BJ (cell line): ENCODE measurements around the gene KCNQ5. TPM values are rescaled to one million over a fixed set of nuclear protein-coding genes. Genes with fewer than 3 reads are reported as not detected.
A peak's percentile ranks its signal among the peaks of the same experiment; 100 is the strongest.
"Not testable (repeated sequence)": the region's sequence is repeated elsewhere in the genome, so short reads cannot be mapped to it uniquely, and the experiment has no call there.

Experiments used
- CTCF ChIA-PET: fragments of 350-600 bp; formaldehyde crosslinking; extraction: SDS; loops from one replicate; lab custom pipeline; 2021; ENCODE audit warnings: antibody characterized with exemption, inconsistent platforms; lab: Yijun Ruan, JAX
- POLR2A ChIA-PET: fragments of 300-600 bp; sonication (Branson Sonifier 250); formaldehyde crosslinking; extraction: SDS; loops from one replicate; lab custom pipeline; 2021; ENCODE audit warnings: antibody characterized with exemption; lab: Charles Lee
- DNase-seq: peaks from one replicate; pipeline ENCODE4 v3.0.0-alpha.2; 2011; ENCODE audit warnings: low read depth
- H3K27me3 ChIP-seq: 2 replicates; pipeline ENCODE4 v1.6.0; 2011; ENCODE audit warnings: low read length; ENCODE audit not compliant: control insufficient read depth, insufficient read depth
- H3K36me3 ChIP-seq: 2 replicates; pipeline ENCODE4 v1.5.1; 2011; ENCODE audit warnings: low read length; ENCODE audit not compliant: control insufficient read depth, insufficient read depth
- H3K4me3 ChIP-seq: 2 replicates; pipeline ENCODE4 v1.5.1; 2011; ENCODE audit warnings: low read depth, mild to moderate bottlenecking, control low read depth, low read length
- polyA plus RNA-seq: library from polyadenylated mRNA; depleted of rRNA; stranded (reverse); fragments of >200 nt; gene quantifications from 2 replicates; pipeline ENCODE4 v1.2.3, GENCODE V29; 2011
- TF ChIP-seq, protein P1 (sequence below): IDR thresholded peaks from 2 replicates; pipeline ENCODE4 v1.5.1; 2011; ENCODE audit warnings: low read depth, mild to moderate bottlenecking, control low read depth, inconsistent platforms, low read length, moderate library complexity; ENCODE audit not compliant: insufficient read depth

The KCNQ5 gene
- polyA plus RNA-seq, 1 experiment, result 1.4 TPM

DNA sequence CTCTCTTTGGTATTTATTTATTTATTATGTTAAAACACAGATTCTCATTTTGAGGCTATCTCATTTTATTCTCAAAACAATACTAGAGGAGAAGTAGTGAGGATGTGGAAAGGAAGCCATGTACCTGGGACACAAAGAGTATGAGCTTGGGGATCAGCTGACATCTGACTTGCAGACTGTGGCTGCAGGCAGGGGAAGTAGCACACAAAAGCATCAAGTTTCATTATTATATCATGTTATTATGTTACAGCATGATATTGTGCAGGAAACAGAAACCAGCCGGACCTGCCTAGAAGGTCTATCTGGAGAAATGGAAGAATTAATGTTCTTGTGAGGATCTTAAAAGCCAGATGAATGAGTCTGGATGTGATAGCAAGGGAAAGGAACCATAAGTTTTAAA, 355.2 kb downstream of the KCNQ5 start:
- H3K36me3 ChIP-seq, result no peaks in the 10 kb centered on the region
- DNase-seq, result no peak
- ChIA-PET CTCF (no interaction called here), POLR2A (no interaction called here)
- TF ChIP-seq, protein P1, sequence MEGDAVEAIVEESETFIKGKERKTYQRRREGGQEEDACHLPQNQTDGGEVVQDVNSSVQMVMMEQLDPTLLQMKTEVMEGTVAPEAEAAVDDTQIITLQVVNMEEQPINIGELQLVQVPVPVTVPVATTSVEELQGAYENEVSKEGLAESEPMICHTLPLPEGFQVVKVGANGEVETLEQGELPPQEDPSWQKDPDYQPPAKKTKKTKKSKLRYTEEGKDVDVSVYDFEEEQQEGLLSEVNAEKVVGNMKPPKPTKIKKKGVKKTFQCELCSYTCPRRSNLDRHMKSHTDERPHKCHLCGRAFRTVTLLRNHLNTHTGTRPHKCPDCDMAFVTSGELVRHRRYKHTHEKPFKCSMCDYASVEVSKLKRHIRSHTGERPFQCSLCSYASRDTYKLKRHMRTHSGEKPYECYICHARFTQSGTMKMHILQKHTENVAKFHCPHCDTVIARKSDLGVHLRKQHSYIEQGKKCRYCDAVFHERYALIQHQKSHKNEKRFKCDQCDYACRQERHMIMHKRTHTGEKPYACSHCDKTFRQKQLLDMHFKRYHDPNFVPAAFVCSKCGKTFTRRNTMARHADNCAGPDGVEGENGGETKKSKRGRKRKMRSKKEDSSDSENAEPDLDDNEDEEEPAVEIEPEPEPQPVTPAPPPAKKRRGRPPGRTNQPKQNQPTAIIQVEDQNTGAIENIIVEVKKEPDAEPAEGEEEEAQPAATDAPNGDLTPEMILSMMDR, result no peak
- H3K27me3 ChIP-seq, result no peaks in the 10 kb centered on the region
- H3K4me3 ChIP-seq, result no peak overlapping the region

DNA sequence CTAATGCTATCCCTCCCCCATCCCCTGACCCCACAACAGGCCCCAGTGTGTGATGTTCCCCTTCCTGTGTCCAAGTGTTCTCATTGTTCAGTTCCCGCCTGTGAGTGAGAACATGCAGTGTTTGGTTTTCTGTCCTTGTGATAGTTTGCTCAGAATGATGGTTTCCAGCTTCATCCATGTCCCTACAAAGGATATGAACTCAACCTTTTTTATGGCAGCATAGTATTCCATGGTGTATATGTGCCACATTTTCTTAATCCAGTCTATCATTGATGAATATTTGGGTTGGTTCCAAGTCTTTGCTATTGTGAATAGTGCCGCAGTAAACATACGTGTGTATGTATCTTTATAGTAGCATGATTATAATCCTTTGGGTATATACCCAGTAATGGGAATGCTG, 356.9 kb downstream of the KCNQ5 start:
- H3K27me3 ChIP-seq, DNase-seq, H3K4me3 ChIP-seq, CTCF ChIA-PET, POLR2A ChIA-PET, H3K36me3 ChIP-seq: not testable (repeated sequence)

DNA sequence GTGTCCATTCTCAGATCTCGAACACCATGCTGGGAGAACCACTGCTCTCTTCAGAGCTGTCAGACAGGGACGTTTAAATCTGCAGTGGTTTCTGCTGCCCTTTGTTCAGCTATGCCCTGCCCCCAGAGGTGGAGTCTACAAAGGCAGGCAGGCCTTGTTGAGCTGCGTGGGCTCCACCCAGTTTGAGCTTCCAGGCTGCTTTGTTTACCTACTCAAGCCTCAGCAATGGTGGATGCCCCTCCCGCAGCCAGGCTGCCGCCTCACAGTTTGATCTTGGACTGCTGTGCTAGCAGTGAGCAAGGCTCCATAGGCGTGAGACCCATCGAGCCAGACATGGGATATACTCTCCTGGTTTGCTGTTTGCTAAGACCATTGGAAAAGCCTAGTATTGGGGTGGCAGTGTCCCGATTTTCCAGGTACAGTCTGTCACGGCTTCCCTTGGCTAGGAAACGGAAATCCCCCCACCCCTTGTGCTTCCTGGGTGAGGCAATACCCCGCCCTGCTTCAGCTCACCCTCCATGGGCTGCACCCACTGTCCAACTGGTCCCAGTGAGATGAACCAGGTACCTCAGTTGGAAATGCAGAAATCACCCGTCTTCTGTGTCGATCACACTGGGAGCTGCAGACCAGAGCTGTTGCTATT, 362.4 kb downstream of the KCNQ5 start:
- H3K4me3 ChIP-seq, POLR2A ChIA-PET, CTCF ChIA-PET, H3K36me3 ChIP-seq, DNase-seq, H3K27me3 ChIP-seq: not testable (repeated sequence)

DNA sequence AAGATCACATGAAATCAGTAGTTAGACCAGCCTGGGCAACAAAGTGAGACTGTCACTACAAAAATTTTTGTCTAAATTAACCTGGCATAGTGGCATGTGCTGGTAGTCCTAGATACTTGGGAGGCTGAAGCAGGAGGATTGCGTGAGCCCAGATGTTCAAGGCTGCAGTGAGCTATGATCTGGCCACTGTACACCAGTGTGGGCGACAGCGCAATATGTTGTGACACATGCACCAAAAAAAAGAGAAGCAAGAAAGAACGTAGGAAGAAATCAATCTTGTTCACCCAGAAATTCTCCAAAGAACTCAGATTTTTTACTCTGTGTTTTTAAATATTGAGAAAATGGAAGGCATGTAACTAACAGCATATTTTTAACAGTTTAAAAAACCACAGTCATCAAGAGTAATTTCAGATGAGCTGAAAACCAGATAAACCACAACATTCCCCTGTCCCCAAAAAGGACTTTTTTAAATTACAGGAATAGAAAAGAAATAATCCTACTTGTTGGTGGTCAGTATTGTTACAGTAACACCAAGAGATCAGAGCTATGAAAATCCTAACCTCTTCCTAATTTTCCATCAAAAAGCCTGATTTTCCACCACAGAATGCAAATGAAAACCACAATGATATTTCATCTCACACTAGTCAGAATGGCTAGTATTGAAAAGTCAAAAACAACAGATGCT, 363.3 kb downstream of the KCNQ5 start:
- ChIA-PET CTCF (interaction anchor here (0.7 kb wide), 2 partner anchors 9 to 374 kb away, joined by 3 to 4 read pairs; no protein-coding TSS in a partner anchor), POLR2A (interaction anchor here (0.6 kb wide), 1 partner anchor 13 kb away, joined by 6 read pairs; no protein-coding TSS in a partner anchor)
- TF ChIP-seq, protein P1, result no peak
- H3K36me3 ChIP-seq, result no peaks in the 10 kb centered on the region
- no peak overlapping the region for H3K4me3 ChIP-seq
- peak; percentile 32 for DNase-seq
- no peaks in the 10 kb centered on the region for H3K27me3 ChIP-seq

DNA sequence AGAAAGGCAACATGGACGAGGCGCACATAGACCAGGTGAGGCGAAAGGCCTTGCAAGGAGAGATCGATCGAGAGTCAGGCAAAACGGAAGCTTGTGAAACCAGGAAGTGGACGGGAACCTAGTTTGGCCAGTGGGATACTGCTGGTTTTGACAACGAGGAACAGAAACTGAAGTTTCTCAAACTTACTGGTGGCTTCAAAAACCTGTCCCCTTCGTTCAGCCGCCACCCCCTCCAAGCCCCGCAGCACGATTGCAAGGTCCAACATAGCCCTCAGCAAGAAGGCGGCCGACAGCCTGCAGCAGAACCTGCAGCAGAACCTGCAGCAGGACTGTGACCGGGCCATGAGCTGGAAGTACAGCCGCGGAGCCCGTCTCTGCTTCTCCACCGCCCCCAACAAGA, 365.4 kb downstream of the KCNQ5 start:
- Histone ChIP-seq H3K36me3 (no peaks in the 10 kb centered on the region), H3K27me3 (no peaks in the 10 kb centered on the region), H3K4me3 (no peak overlapping the region)
- DNase-seq, result no peak
- ChIA-PET POLR2A (no interaction called here), CTCF (no interaction called here)
- TF ChIP-seq, protein P1, result no peak

DNA sequence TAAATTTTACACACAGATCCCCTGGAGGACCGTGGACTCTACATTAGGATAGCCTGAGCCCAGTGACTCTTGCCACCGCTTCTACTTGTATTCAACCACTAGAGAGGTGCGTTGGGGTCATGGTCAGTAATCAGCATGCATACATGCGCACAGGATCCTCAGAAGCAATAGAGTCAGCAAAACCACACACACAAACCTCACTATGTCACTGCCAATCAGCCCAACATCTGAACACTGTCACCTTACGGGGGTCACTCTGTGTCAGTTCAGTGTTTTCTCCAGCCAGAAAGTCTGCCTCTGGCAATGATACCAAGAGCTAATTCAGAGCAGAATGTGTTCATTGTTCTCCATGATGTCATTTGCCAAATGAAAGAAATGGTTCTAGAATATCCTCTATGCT, 378.1 kb downstream of the KCNQ5 start:
- CTCF ChIA-PET, result no interaction called here
- no peak overlapping the region for H3K4me3 ChIP-seq
- POLR2A ChIA-PET, result no interaction called here
- TF ChIP-seq, protein P1, result no peak
- no peaks in the 10 kb centered on the region for H3K27me3 ChIP-seq
- DNase-seq, result no peak
- no peaks in the 10 kb centered on the region for H3K36me3 ChIP-seq
